Measurements from ENCODE around the gene NAT9.

Gene NAT9

GRCh38 chr17:74745548-74746177, 30.5 kb downstream of the NAT9 start:
- TF ChIP-seq, protein P1, sequence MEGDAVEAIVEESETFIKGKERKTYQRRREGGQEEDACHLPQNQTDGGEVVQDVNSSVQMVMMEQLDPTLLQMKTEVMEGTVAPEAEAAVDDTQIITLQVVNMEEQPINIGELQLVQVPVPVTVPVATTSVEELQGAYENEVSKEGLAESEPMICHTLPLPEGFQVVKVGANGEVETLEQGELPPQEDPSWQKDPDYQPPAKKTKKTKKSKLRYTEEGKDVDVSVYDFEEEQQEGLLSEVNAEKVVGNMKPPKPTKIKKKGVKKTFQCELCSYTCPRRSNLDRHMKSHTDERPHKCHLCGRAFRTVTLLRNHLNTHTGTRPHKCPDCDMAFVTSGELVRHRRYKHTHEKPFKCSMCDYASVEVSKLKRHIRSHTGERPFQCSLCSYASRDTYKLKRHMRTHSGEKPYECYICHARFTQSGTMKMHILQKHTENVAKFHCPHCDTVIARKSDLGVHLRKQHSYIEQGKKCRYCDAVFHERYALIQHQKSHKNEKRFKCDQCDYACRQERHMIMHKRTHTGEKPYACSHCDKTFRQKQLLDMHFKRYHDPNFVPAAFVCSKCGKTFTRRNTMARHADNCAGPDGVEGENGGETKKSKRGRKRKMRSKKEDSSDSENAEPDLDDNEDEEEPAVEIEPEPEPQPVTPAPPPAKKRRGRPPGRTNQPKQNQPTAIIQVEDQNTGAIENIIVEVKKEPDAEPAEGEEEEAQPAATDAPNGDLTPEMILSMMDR (conservative IDR thresholded peaks at IDR 0.05; ENCODE audit: low read depth, low read length), result no peak
- no peak overlapping the region for H3K4me3 ChIP-seq (ENCODE audit: low read length)
- DNase-seq (ENCODE audit: low read depth), result no peak

DNA sequence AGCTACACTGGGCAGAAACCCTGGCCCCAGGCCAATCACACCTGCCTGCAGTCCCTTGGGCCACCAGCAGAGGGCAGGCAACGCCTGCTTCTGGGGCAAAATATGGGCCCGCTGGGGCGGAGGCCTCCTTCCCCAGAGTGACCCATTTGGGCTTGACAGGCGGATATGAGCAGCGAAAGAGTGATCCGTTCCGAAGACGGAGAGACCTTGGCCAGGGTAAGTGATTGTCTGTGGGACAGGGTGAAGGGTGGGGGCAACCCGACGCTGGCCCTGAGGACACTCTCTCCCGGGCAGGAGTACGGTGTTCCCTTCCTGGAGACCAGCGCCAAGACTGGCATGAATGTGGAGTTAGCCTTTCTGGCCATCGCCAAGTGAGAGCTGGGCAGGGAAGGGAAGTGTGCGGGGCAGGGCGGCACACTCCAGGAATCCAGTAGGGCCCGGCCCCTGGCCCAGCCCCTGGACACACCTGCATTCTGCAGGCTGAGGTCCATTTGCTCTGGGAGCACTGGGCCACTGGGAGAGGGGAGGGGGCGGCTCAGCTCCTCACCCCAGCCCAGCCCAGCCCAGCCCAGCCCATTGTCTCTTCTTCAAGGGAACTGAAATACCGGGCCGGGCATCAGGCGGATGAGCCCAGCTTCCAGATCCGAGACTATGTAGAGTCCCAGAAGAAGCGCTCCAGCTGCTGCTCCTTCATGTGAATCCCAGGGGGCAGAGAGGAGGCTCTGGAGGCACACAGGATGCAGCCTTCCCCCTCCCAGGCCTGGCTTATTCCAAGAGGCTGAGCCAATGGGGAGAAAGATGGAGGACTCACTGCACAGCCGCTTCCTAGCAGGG, 31.2 kb downstream of the NAT9 start:
- peak overlapping the region; percentile 9 for H3K4me3 ChIP-seq (ENCODE audit: low read length)
- no peak for DNase-seq (ENCODE audit: low read depth)
- TF ChIP-seq, protein P1 (conservative IDR thresholded peaks at IDR 0.05; ENCODE audit: low read depth, low read length), result peak; percentile 100

GRCh38 chr17:74744349-74744713, 31.8 kb downstream of the NAT9 start:
- no peak overlapping the region for H3K4me3 ChIP-seq (ENCODE audit: low read length)
- TF ChIP-seq, protein P1 (conservative IDR thresholded peaks at IDR 0.05; ENCODE audit: low read depth, low read length), result no peak
- DNase-seq (ENCODE audit: low read depth), result no peak

DNA sequence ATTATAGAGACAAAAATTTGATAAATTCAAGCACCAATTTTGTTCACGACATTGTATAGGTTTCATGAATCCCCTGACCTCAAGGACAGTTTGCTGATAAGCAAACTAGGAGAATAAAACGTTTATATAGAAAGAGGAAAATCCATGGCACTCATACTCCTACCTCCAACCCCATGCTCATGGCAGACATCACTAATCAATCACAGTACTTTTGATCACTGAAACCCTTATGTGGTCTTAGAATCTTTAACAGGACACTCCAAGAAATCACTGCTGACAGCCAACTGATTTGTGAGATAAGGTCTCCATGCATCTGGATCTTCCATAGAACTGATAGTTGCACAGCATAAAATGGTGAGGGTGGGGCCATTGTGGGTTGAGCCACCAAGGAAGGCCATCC, 32.4 kb downstream of the NAT9 start:
- TF ChIP-seq, protein P1 (conservative IDR thresholded peaks at IDR 0.05; ENCODE audit: low read depth, low read length), result no peak
- no peak for DNase-seq (ENCODE audit: low read depth)
- H3K4me3 ChIP-seq (ENCODE audit: low read length), result no peak overlapping the region

DNA sequence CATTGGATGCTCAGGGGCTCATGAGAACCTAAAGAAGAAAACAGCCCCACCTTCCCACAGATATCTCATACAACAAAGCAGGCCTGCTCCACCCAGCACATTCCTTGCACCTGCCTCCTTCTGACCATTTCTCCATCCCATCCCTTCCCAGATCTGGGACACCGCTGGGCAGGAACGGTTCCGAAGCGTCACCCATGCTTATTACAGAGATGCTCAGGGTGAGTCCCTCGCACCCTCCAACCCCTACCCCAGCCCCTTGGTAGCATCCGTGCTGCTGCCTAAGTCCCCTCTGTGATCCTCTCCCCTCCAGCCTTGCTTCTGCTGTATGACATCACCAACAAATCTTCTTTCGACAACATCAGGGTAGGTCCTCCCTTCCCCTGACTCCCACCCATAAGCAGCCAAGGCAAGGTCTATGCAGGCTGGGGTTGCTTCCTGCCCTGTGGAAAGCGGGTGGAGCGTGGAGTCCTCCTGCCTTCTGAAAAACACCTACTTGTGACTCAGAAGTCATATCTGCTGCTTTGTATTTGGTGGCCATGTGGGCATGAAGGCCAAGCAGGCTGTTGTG, 33.1 kb downstream of the NAT9 start:
- TF ChIP-seq, protein P1 (conservative IDR thresholded peaks at IDR 0.05; ENCODE audit: low read depth, low read length), result no peak
- H3K4me3 ChIP-seq (ENCODE audit: low read length), result no peak overlapping the region
- no peak for DNase-seq (ENCODE audit: low read depth)

DNA sequence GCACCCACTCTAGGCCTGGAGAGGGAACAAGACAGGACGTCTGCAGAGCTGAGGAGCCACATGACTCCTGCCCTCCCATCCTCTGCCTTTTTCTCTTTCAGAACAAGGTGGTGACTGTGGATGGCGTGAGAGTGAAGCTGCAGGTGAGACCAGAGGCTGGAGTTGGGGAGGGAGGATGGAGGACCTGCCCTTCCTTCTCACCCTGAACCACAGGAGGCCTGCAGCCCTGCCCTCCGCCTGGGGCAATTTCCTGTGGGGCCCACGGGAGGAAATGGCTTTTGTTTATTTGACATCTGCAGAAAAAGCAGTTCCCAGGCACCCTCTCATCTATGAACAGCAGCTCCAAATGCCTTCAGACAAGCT, 34.0 kb downstream of the NAT9 start:
- no peak overlapping the region for H3K4me3 ChIP-seq (ENCODE audit: low read length)
- TF ChIP-seq, protein P1 (conservative IDR thresholded peaks at IDR 0.05; ENCODE audit: low read depth, low read length), result no peak
- no peak for DNase-seq (ENCODE audit: low read depth)
